ENCODE results near the gene NAGS.

GRCh38 chr17:44024271-44024663, 19.8 kb downstream of the NAGS start:
- no peak for TF ChIP-seq POLR2AphosphoS5 (IDR thresholded peaks at IDR 0.05; ENCODE audit: low read depth)
- TF ChIP-seq EZH2phosphoT487 (IDR thresholded peaks at IDR 0.05; ENCODE audit: unreplicated experiment): no peak
- TF ChIP-seq CTCF (conservative IDR thresholded peaks at IDR 0.05; ENCODE audit: low read depth in 2 of 2): no peak
- no peak for TF ChIP-seq EZH2 (IDR thresholded peaks at IDR 0.05; ENCODE audit: low read depth, unreplicated experiment)
- no peak for TF ChIP-seq REST (IDR thresholded peaks at IDR 0.05; ENCODE audit: unreplicated experiment)
- TF ChIP-seq ZNF462 (CRISPR knock-in tag; IDR thresholded peaks at IDR 0.05): no peak
- TF ChIP-seq ZNF331 (CRISPR knock-in tag; IDR thresholded peaks at IDR 0.05; ENCODE audit: low read depth): no peak
- no peak for TF ChIP-seq CREB1 (CRISPR knock-in tag; IDR thresholded peaks at IDR 0.05; ENCODE audit: low read depth)
- TF ChIP-seq ZNF114 (CRISPR knock-in tag; IDR thresholded peaks at IDR 0.05): no peak
